Stimulated activated CD8-positive, alpha-beta memory T cell treated with anti-CD3 and anti-CD28 coated beads, Interleukin-4, amount 100 ng/mL, for 1 hour (primary cell): Measurements from ENCODE around the gene VOPP1.
"Not testable (repeated sequence)": the region's sequence is repeated elsewhere in the genome, so short reads cannot be mapped to it uniquely, and the experiment has no call there.

ENCODE experiments used
- DNase-seq, 2 donors: peaks; one replicate each; pipeline ENCODE4 v3.0.0-alpha.2; 2020; ENCODE audit warnings: low read depth in 2 of 2, low spot score in 1 of 2

The VOPP1 gene

GRCh38 chr7:55512635-55513191, 59.6 kb downstream of the VOPP1 start:
- no peak for DNase-seq

- DNase-seq: no peak
Observed at GRCh38 chr7:55510621-55511020, 61.7 kb downstream of the VOPP1 start.

GRCh38 chr7:55510206-55510605, 62.1 kb downstream of the VOPP1 start:
- not testable (repeated sequence) for DNase-seq

GRCh38 chr7:55509322-55509721, 63.0 kb downstream of the VOPP1 start:
- DNase-seq: no peak

GRCh38 chr7:55508221-55509011, 63.9 kb downstream of the VOPP1 start:
- no peak for DNase-seq

- no peak for DNase-seq
Observed at GRCh38 chr7:55507743-55508142, 64.6 kb downstream of the VOPP1 start.

- DNase-seq: no peak
Observed at GRCh38 chr7:55504967-55505658, 67.2 kb downstream of the VOPP1 start.

GRCh38 chr7:55504093-55504859, 68.0 kb downstream of the VOPP1 start:
- DNase-seq: no peak

GRCh38 chr7:55502858-55503440, 69.4 kb downstream of the VOPP1 start:
- DNase-seq: no peak

- no peak for DNase-seq
Observed at GRCh38 chr7:55502124-55502857, 70.0 kb downstream of the VOPP1 start.

- no peak for DNase-seq
Observed at GRCh38 chr7:55501611-55502010, 70.7 kb downstream of the VOPP1 start.

- DNase-seq: no peak
Observed at GRCh38 chr7:55500117-55500756, 72.1 kb downstream of the VOPP1 start.

- no peak for DNase-seq
Observed at GRCh38 chr7:55499591-55499990, 72.7 kb downstream of the VOPP1 start.

GRCh38 chr7:55498770-55499169, 73.5 kb downstream of the VOPP1 start:
- no peak for DNase-seq

GRCh38 chr7:55498142-55498541, 74.2 kb downstream of the VOPP1 start:
- DNase-seq: no peak

GRCh38 chr7:55497521-55497920, 74.8 kb downstream of the VOPP1 start:
- no peak for DNase-seq

GRCh38 chr7:55496906-55497305, 75.4 kb downstream of the VOPP1 start:
- DNase-seq: no peak

GRCh38 chr7:55494951-55495350, 77.4 kb downstream of the VOPP1 start:
- DNase-seq: no peak

- no peak for DNase-seq
Observed at GRCh38 chr7:55493408-55493807, 78.9 kb downstream of the VOPP1 start.

- no peak for DNase-seq
Observed at GRCh38 chr7:55491346-55491745, 81.0 kb downstream of the VOPP1 start.
